ENCODE results near the gene OR11H6.
"Not testable (repeated sequence)": the region's sequence is repeated elsewhere in the genome, so short reads cannot be mapped to it uniquely, and the experiment has no call there.

OR11H6 gene

GRCh38 chr14:20262642-20263128, 39.2 kb downstream of the OR11H6 start:
- no peak for DNase-seq (ENCODE audit: low read depth)

- not testable (repeated sequence) for DNase-seq (ENCODE audit: low read depth)
Observed at GRCh38 chr14:20264361-20264760, 40.9 kb downstream of the OR11H6 start.

GRCh38 chr14:20274062-20274461, 50.6 kb downstream of the OR11H6 start:
- no peak for DNase-seq (ENCODE audit: low read depth)

Data from stimulated activated CD8-positive, alpha-beta memory T cell treated with anti-CD3 and anti-CD28 coated beads, Interleukin-12 subunit alpha, Interleukin-12 subunit beta, amount 100 ng/mL, for 1 hour (primary cell).